Liver (tissue), 3 donors: ENCODE results near the gene BCL2L11.

Experiments
- RAD21 ChIP-seq, 2 donors: IDR thresholded peaks; 2 replicates each; pipeline ENCODE4 v1.6.1; 2016; ENCODE audit warnings: antibody characterized with exemption in 2 of 2, mild to moderate bottlenecking in 2 of 2
- TF ChIP-seq, protein P1 (sequence below): fragments of 150-350 bp; IDR thresholded peaks from 2 replicates; pipeline ENCODE4 v1.5.1; 2017; ENCODE audit warnings: improper control_type of control experiment, low read depth, low read length; ENCODE audit not compliant: missing input control
- donor health status: healthy.
- donor health status: healthy.

- no peak for TF ChIP-seq RAD21 (IDR thresholded peaks at IDR 0.05)
- TF ChIP-seq, protein P1, sequence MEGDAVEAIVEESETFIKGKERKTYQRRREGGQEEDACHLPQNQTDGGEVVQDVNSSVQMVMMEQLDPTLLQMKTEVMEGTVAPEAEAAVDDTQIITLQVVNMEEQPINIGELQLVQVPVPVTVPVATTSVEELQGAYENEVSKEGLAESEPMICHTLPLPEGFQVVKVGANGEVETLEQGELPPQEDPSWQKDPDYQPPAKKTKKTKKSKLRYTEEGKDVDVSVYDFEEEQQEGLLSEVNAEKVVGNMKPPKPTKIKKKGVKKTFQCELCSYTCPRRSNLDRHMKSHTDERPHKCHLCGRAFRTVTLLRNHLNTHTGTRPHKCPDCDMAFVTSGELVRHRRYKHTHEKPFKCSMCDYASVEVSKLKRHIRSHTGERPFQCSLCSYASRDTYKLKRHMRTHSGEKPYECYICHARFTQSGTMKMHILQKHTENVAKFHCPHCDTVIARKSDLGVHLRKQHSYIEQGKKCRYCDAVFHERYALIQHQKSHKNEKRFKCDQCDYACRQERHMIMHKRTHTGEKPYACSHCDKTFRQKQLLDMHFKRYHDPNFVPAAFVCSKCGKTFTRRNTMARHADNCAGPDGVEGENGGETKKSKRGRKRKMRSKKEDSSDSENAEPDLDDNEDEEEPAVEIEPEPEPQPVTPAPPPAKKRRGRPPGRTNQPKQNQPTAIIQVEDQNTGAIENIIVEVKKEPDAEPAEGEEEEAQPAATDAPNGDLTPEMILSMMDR: no peak
Measured at GRCh38 chr2:111149882-111150455, 29.3 kb downstream of the BCL2L11 start.
